ENCODE results near the gene HIGD1A.

- TF ChIP-seq, protein P1, sequence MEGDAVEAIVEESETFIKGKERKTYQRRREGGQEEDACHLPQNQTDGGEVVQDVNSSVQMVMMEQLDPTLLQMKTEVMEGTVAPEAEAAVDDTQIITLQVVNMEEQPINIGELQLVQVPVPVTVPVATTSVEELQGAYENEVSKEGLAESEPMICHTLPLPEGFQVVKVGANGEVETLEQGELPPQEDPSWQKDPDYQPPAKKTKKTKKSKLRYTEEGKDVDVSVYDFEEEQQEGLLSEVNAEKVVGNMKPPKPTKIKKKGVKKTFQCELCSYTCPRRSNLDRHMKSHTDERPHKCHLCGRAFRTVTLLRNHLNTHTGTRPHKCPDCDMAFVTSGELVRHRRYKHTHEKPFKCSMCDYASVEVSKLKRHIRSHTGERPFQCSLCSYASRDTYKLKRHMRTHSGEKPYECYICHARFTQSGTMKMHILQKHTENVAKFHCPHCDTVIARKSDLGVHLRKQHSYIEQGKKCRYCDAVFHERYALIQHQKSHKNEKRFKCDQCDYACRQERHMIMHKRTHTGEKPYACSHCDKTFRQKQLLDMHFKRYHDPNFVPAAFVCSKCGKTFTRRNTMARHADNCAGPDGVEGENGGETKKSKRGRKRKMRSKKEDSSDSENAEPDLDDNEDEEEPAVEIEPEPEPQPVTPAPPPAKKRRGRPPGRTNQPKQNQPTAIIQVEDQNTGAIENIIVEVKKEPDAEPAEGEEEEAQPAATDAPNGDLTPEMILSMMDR (IDR thresholded peaks at IDR 0.05) = no peak
- TF ChIP-seq POLR2AphosphoS5 (IDR thresholded peaks at IDR 0.05; ENCODE audit: insufficient read depth in 1 of 2, low read depth in 1 of 2) = peak in 1 of 2 donors; percentile 36
Observed at GRCh38 chr3:42814914-42815507, 10.7 kb upstream of the HIGD1A start.

Data from vagina (tissue), 2 donors.